Skeletal muscle cell (primary cell): ENCODE measurements around the gene CDK6.

Source experiments
- DNase-seq: peaks from one replicate; pipeline ENCODE4 v3.0.0-alpha.2; 2010; ENCODE audit warnings: low read depth
- H3K4me3 ChIP-seq: 2 replicates; pipeline ENCODE4 v1.5.1; 2011; ENCODE audit warnings: low read depth, mild to moderate bottlenecking, control low read depth, low read length, moderate library complexity

Gene CDK6

GRCh38 chr7:92671505-92672169 lies 164.7 kb downstream of the CDK6 start:
- no peak overlapping the region for H3K4me3 ChIP-seq
- DNase-seq = no peak

GRCh38 chr7:92670204-92670851 lies 166.0 kb downstream of the CDK6 start:
- no peak for DNase-seq
- H3K4me3 ChIP-seq = no peak overlapping the region

GRCh38 chr7:92669616-92670165 lies 166.7 kb downstream of the CDK6 start:
- no peak for DNase-seq
- no peak overlapping the region for H3K4me3 ChIP-seq

GRCh38 chr7:92668564-92668963 lies 167.8 kb downstream of the CDK6 start:
- no peak for DNase-seq
- H3K4me3 ChIP-seq = no peak overlapping the region

- H3K4me3 ChIP-seq = no peak overlapping the region
- no peak for DNase-seq
Observed at GRCh38 chr7:92667816-92668535, 168.4 kb downstream of the CDK6 start.

- DNase-seq = no peak
- H3K4me3 ChIP-seq = no peak overlapping the region
Observed at GRCh38 chr7:92665926-92666325, 170.4 kb downstream of the CDK6 start.

- no peak for DNase-seq
- no peak overlapping the region for H3K4me3 ChIP-seq
Observed at GRCh38 chr7:92661651-92662050, 174.7 kb downstream of the CDK6 start.

GRCh38 chr7:92658671-92659070 lies 177.7 kb downstream of the CDK6 start:
- DNase-seq = no peak
- no peak overlapping the region for H3K4me3 ChIP-seq

- H3K4me3 ChIP-seq = no peak overlapping the region
- DNase-seq = no peak
Observed at GRCh38 chr7:92657391-92657790, 179.0 kb downstream of the CDK6 start.

GRCh38 chr7:92656121-92656520 lies 180.3 kb downstream of the CDK6 start:
- DNase-seq = no peak
- no peak overlapping the region for H3K4me3 ChIP-seq

GRCh38 chr7:92655346-92655884 lies 181.0 kb downstream of the CDK6 start:
- no peak for DNase-seq
- H3K4me3 ChIP-seq = no peak overlapping the region

GRCh38 chr7:92653136-92653535 lies 183.2 kb downstream of the CDK6 start:
- no peak for DNase-seq
- no peak overlapping the region for H3K4me3 ChIP-seq

GRCh38 chr7:92652536-92652935 lies 183.8 kb downstream of the CDK6 start:
- no peak overlapping the region for H3K4me3 ChIP-seq
- DNase-seq = no peak

- H3K4me3 ChIP-seq = no peak overlapping the region
- DNase-seq = no peak
Observed at GRCh38 chr7:92650391-92650790, 186.0 kb downstream of the CDK6 start.

- DNase-seq = no peak
- no peak overlapping the region for H3K4me3 ChIP-seq
Observed at GRCh38 chr7:92648067-92648466, 188.3 kb downstream of the CDK6 start.

GRCh38 chr7:92647652-92648051 lies 188.7 kb downstream of the CDK6 start:
- DNase-seq = no peak

GRCh38 chr7:92647011-92647625 lies 189.3 kb downstream of the CDK6 start:
- no peak for DNase-seq
- H3K4me3 ChIP-seq = no peak overlapping the region

More at GRCh38 chr7:92647652-92648051, 188.7 kb downstream of the CDK6 start:
- no peak overlapping the region for H3K4me3 ChIP-seq

GRCh38 chr7:92645114-92646061 lies 191.0 kb downstream of the CDK6 start:
- DNase-seq = no peak
- no peak overlapping the region for H3K4me3 ChIP-seq
